M059J (cell line): ENCODE data around the gene HOXB6. TPM values are rescaled to one million over a fixed set of nuclear protein-coding genes. Genes with fewer than 3 reads are reported as not detected.

ENCODE experiments used
- DNase-seq: peaks from one replicate; pipeline ENCODE4 v3.0.0-alpha.2; 2012; ENCODE audit warnings: low read depth
- total RNA-seq: library from RNA; depleted of rRNA; stranded (reverse); fragments of >200 nt; shearing (Covaris generic); gene quantifications from 2 replicates; pipeline ENCODE4 v1.2.3, GENCODE V29; 2014

Gene HOXB6
- total RNA-seq, 1 experiment from 2014 or later: 9.4 TPM

GRCh38 chr17:48621410-48622392 lies 16.9 kb upstream of the HOXB6 start:
- DNase-seq: no peak

GRCh38 chr17:48620461-48621139 lies 15.8 kb upstream of the HOXB6 start:
- peak; percentile 12 for DNase-seq

GRCh38 chr17:48619826-48620449 lies 15.2 kb upstream of the HOXB6 start:
- DNase-seq: no peak

- DNase-seq: peak; percentile 83
Measured at GRCh38 chr17:48618256-48618896, 13.6 kb upstream of the HOXB6 start.

- DNase-seq: peak; percentile 24
Measured at GRCh38 chr17:48617471-48618255, 12.9 kb upstream of the HOXB6 start.

GRCh38 chr17:48616717-48617470 lies 12.1 kb upstream of the HOXB6 start:
- no peak for DNase-seq

- no peak for DNase-seq
Measured at GRCh38 chr17:48615963-48616716, 11.4 kb upstream of the HOXB6 start.

- no peak for DNase-seq
Measured at GRCh38 chr17:48615047-48615962, 10.5 kb upstream of the HOXB6 start, which contains the start of gene HOXB8. Gene HOXB8, minus strand, starts transcription at chr17:48615292. Its CDS starts 588 bp downstream, at chr17:48614704.

GRCh38 chr17:48613862-48614694 lies 9.3 kb upstream of the HOXB6 start:
- DNase-seq: peak; percentile 44

GRCh38 chr17:48612854-48613691 lies 8.3 kb upstream of the HOXB6 start:
- DNase-seq: peak; percentile 63

- peak; percentile 65 for DNase-seq
Measured at GRCh38 chr17:48612456-48612853, 7.7 kb upstream of the HOXB6 start.

GRCh38 chr17:48611681-48612455 lies 7.1 kb upstream of the HOXB6 start:
- DNase-seq: peak; percentile 67

GRCh38 chr17:48611213-48611612 lies 6.4 kb upstream of the HOXB6 start:
- DNase-seq: peak; percentile 59

GRCh38 chr17:48610282-48611211 lies 5.8 kb upstream of the HOXB6 start, which contains the start of gene HOXB7:
Gene HOXB7, minus strand, starts transcription at chr17:48611017. Its CDS starts 99 bp downstream, at chr17:48610918.
- DNase-seq: peak; percentile 66
